Iris pigment epithelial cell (primary cell): Measurements from ENCODE around the gene CBL.
"Not testable (repeated sequence)": the region's sequence is repeated elsewhere in the genome, so short reads cannot be mapped to it uniquely, and the experiment has no call there.

Source experiments
- DNase-seq: peaks from one replicate; pipeline ENCODE4 v3.0.0-alpha.2; 2011; ENCODE audit warnings: low read depth

The CBL gene

GRCh38 chr11:119185981-119186634, 20.0 kb upstream of the CBL start:
- no peak for DNase-seq

DNA sequence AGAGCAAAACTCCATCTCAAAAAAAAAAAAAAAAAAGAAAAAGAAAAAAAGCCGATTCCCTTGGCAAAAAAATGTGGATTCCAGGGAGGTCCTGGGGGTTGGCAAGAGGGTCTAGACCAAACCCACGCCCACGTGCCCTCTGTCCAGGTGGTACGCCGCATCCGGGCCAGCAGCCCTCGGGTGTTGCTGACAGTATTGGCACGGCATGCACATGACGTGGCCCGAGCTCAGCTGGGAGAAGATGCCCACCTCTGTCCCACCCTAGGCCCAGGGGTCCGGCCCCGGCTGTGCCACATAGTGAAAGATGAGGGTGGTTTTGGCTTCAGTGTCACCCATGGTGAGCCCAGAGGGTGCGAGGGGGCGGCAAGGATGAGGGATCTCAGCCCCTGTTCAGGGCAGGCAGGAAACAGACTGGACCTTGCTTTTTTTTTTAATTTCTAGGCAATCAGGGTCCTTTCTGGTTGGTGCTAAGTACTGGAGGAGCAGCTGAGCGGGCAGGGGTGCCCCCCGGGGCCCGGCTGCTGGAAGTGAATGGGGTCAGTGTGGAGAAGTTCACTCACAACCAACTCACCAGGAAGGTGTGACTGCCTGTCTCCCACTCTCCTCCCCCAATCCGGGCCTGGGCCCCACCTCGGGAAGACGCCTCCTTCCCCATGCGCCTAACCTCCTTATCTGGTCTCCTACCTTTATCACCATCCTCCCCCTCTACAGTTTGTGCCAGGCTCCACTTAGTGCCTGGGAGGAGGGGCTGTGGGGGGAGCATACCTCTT, 18.8 kb upstream of the CBL start:
- DNase-seq, result no peak

DNA sequence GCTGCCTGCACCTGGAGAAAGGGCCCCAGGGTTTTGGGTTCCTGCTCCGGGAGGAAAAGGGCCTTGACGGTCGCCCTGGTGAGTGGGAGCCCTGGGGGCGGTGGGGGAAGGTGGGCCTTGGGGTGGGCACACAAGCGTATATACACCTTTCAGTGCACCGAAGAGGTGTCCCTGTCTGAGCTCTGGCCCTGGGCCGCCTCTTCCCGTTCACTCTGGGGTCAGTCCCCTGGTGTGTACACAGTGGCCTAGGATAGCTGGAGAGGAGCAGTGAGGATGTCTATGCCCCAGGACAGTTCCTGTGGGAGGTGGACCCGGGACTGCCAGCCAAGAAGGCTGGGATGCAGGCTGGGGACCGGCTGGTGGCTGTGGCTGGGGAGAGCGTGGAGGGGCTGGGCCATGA, 18.1 kb upstream of the CBL start:
- DNase-seq, result no peak

- no peak for DNase-seq
These were observed 17.3 kb upstream of the CBL start for GRCh38 chr11:119188887-119189286.

- no peak for DNase-seq
These were observed 16.7 kb upstream of the CBL start for GRCh38 chr11:119189393-119189792.

DNA sequence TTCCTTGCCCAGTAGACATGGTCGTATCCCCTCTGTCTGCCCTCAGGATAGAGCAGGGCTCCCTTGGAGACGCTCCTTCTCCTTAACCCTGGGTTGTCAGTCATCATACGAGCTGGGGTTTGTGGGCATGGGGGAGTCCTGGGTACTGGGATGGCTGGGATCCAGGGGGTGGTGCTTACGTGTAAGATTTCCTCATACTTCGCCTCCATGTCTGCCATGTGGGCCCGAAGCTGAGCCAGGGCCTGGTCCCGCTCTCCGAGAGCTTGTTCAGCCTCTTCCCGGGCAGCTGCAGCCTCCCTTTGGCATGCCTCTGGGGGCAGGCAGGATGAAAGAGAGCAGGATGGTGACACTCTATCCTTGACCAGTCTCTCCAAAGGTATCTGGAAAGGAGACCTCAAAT, 15.6 kb upstream of the CBL start:
- no peak for DNase-seq

DNA sequence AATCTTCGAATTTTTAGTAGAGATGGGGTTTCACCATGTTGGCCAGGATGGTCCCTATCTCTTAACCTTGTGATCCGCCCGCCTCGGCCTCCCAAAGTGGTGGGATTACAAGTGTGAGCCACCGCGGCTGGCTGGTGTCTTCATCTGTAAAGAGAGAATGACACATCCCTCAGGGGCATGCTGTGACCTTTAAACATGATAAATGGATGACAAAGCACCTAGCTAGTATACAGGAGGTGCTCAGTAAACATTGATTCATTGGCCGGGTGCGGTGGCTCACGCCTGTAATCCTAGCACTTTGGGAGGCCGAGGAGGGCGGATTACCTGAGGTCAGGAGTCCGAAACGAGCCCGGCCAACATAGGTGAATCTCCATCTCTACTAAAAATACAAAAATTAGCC, 14.9 kb upstream of the CBL start:
- not testable (repeated sequence) for DNase-seq

GRCh38 chr11:119192111-119192510, 14.0 kb upstream of the CBL start:
- peak; percentile 56 for DNase-seq

DNA sequence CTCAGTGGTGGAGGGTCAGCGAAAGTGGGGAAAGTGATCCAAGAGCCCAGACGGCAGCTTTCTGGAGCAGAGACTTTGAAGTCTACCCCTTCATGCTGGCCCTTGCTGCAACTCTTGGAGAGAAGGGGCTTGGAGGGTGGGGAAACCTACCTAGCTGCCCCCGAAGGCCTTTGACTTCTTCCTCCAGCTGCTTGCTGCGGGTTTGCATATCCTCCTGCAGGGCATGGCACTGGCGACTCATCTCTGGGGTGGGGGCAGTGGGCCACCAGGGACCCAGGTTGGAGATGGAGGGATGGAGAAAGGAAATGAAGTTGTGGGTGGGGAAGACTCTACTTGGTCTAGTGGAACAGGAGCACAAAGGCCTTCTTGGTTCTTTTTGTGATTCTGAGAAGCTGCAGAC, 13.1 kb upstream of the CBL start:
- no peak for DNase-seq

GRCh38 chr11:119193626-119194025, 12.5 kb upstream of the CBL start:
- no peak for DNase-seq

GRCh38 chr11:119194811-119195440, 11.2 kb upstream of the CBL start:
- DNase-seq, result no peak

GRCh38 chr11:119195680-119196079, 10.5 kb upstream of the CBL start:
- DNase-seq, result peak; percentile 76

DNA sequence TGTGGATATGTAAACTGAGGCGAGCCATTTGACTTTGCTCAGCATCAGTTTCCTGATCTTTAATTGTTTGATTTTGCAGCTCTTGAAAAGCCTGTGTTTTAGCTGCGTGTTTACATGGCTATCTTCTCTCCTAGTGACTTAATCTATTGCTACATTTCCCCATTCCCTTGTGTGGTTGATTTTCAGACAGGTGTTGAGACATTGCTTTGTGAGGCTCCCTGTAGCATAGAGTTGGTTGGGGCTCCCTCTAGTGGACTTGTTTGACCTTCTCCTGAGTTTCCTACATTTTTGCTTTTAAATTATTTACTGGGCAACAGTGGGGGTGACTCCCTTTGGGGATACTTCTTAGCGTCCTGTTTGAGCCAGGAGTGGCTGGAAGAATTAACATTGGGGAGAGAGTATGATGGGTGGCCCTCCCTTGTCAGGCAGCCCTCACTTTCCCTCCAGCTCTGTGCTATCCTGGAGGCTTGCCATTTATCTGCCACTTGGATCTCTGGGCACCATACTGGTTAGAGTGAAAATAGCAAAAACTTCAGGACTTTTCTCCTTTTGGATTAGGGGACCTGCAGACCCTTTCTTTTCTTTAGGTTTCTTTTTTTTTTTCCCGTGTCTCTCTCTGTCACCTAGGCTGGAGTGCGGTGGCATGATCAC, 9.2 kb upstream of the CBL start:
- peak; percentile 88 for DNase-seq

- DNase-seq, result no peak
These were observed 7.2 kb upstream of the CBL start for GRCh38 chr11:119198925-119199324.

- DNase-seq, result not testable (repeated sequence)
These were observed 4.9 kb upstream of the CBL start for GRCh38 chr11:119201236-119201635.

DNA sequence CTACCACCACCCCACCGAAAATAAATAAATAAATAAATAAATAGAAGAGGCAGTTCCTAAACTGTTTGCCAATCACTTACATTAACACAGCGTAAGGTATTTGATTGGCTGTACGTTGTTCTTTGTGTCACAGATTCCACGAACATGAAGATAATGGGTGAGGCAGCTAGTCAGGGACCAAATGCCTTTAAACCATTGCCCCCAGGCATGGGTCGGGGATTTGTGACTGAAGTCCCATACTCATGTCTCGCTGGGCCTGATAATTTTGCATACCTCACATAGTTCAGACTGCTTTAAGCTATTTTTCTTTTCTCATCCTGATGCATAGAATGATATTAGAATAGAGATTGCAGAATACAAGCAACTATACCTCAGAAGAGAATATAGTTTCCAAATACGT, 3.6 kb upstream of the CBL start:
- no peak for DNase-seq

DNA sequence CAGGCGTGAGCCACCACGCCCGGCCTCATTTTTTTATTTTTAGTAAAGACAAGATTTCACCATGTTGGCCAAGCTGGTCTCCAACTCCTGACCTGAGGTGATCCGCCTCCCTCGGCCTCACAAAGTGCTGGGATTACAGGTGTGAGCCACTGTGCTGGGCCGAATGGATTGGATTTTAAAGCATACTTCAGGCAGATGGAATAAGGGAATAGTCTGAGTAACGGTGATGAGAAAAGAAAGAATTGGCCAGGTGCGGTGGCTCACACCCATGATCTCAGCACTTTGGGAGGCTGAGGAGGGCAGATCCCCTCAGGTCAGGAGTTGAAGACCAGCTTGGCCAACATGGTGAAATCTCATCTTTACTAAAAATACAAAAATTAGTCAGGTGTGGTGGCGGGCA, 2.1 kb upstream of the CBL start:
- no peak for DNase-seq

DNA sequence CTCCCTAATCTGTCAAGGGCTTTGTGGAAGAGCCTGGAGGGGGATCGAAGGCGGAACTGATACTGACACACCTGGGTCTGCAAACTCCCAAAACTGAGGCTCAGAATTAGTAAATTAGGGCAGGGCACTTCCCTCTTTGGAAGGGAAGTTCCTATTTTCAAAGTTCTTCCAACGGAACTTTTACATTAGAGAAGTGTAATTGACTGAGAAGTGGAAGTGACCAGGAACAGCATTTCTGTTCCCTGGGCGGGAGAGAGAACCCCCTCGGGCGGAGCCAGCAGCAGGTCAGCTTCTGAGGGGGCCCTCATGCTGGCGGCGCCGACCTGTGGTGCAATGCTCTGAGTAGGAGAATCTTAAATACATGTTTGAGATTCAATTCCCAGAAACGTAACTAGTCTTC, 1.1 kb upstream of the CBL start:
- DNase-seq, result no peak

DNA sequence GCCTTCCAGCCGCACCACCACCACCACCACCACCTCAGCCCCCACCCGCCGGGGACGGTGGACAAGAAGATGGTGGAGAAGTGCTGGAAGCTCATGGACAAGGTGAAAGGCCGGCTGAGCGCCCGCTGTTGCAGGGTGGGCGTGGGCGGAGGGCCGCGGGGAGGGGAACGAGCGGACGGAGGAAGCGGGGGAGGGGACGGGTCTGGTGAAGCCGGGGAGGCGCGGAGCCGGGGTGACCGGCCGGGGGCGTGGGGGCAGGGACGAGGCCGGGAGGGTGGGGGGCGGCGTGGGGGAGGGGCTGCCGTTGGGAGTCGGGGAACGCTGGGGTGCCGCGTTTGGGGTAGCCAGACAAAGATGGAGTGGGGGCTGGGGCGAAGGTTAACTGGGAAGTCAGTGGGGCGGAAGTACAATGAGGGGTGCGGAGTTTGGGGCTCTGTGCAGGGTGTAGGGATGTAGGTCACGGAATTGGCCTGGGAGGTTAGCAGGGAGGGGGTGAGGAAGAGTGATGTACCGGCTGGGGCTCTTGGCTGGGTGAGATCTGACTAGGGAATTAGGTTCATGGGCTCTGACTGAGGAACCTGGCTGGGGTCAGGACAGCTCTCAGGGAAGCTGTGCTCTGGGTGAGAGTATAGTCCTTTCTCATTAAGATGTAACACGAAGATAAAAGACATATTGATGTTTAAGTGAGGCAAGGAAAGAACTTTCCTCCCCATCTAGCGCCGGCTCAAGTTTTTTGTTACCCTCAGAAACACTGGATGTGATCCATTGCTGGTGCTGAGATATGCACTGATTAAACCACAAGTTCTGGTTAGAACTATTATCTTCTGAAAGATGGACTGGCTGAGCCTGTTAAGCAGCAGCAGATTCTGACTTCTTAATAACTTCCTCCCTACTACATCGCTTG, 624 bp downstream of the CBL start:
- peak; percentile 28 for DNase-seq

GRCh38 chr11:119207415-119207960, 1.3 kb downstream of the CBL start:
- no peak for DNase-seq

DNA sequence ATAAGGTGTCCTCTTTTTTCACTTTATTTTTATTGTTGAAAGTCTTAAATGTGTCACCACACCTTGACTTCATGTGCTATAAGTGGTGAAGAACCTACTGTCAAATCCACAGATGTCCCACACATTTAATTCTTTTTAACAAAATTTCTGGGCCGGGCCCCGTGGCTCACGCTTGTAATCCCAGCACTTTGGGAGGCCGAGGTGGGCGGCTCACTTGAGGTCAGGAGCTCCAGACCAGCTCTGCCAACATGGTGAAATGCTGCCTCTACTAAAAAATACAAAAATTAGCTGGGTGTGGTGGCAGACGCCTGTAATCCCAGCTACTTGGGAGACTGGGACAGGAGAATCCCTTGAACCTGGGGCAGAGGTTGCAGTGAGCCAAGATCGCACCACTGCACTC, 3.0 kb downstream of the CBL start:
- no peak for DNase-seq

DNA sequence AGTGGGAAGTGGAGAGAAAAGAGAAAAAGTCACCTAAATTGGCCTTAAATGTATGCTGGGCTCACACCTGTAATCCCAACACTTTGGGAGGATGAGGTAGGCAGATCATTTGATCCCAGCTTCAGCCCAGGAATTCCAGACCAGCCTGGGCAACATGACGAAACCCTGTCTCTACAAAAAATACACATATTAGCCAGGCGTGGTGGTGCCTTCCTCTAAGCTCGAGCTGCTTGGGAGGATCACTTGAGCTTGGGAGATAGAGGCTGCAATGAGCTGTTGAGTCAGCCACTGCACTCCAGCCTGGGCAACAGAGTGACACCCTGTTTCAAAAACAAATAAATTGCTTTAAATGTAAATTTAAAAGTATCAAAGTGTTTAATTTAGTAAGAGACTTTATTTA, 3.9 kb downstream of the CBL start:
- peak; percentile 46 for DNase-seq
